Glomerular visceral epithelial cell (primary cell): ENCODE measurements around the gene GSTM1.
A peak's percentile ranks its signal among the peaks of the same experiment; 100 is the strongest.

Source experiments
- DNase-seq: peaks from one replicate; pipeline ENCODE4 v3.0.0-alpha.2; 2016; ENCODE audit errors: extremely low spot score

GSTM1 gene

GRCh38 chr1:109726728-109727373 is 39.2 kb downstream of the GSTM1 start:
- no peak for DNase-seq

- DNase-seq: no peak
Measured at GRCh38 chr1:109728870-109729269, 41.3 kb downstream of the GSTM1 start.

DNA sequence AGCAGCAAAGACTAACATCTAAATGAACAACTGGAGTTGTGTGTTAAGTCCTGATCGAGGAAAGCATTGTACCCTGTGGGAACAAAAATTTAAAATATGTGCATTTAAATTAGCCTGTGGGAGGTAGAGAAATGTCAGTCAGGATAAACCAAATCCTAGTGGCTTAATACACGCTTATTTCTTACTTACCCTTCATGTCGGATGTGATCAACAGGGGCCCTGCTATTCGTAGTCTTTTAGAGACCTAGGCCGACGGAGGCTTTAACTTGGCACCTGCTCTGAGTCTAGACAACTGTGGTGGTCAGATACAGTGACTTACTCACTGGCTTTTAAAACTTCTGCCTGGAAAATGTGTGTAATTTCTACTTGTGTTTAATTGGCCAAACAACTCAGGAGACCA is 43.0 kb downstream of the GSTM1 start:
- no peak for DNase-seq

- DNase-seq: no peak
Measured at GRCh38 chr1:109732390-109732881, 44.8 kb downstream of the GSTM1 start.

- no peak for DNase-seq
Measured at GRCh38 chr1:109733236-109733870, 45.7 kb downstream of the GSTM1 start.

DNA sequence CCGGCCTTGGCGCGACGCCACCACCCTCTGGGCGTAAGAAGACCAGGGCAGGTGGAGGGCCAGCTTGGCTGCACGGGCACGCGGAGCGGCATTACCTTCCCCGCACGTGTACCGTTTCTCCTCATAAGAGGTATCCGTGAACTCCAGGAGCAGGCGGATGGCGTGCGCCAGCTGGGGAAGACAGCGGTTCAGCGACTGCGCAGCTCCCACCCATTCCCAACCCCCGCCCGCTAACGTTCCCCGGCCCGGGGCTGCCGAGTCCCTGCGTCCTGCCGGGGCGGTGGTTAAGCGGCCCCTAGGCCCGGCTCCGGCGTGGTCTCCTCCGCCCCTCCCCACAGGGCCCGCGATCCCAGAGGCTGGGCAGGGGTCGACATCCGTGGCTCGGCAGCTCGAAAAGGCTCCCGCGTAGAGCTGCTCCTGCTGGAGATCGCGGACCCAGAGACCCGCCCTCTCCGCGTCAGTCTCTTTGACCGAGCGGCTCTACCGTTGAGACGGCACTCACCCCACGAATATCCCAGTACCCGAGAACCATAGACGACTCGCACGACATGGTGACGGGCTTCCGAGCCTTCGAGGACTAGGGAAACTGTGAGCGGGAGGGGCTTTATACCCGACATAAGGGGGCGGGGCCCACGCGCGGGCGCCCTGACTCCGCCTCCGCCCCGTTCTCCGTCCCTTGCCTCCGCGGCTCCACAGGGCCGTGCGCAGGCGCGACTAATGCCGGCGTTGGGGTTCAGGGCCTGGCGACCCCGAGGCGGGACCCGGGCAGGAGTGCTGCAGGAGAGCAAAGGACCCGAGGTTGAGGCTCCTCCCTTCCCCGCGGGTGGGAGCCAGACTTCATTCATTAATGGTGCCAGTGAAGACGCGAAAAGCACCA is 52.4 kb downstream of the GSTM1 start:
- DNase-seq: peak; percentile 50

GRCh38 chr1:109740615-109741373 is 53.2 kb downstream of the GSTM1 start, which contains the start of gene GSTM3:
Gene GSTM3 (minus strand): TSS chr1:109741038. CDS start chr1:109740287, 751 bp downstream.
- no peak for DNase-seq
